Superior temporal gyrus (tissue), 1 donor: ENCODE results near the gene MID1.
"Not testable (repeated sequence)": the region's sequence is repeated elsewhere in the genome, so short reads cannot be mapped to it uniquely, and the experiment has no call there.

Source experiments
- DNase-seq: peaks from one replicate; pipeline ENCODE4 v3.0.0-alpha.2; 2016; ENCODE audit errors: extremely low spot score

The MID1 gene

GRCh38 chrX:10617999-10618351, 2.4 kb downstream of the MID1 start:
- no peak for DNase-seq

- no peak for DNase-seq
These were observed 3.0 kb downstream of the MID1 start for GRCh38 chrX:10617186-10617998.

- DNase-seq: peak; percentile 69
These were observed 4.2 kb downstream of the MID1 start for GRCh38 chrX:10615931-10616774.

GRCh38 chrX:10612215-10612614, 8.2 kb downstream of the MID1 start:
- DNase-seq: no peak

GRCh38 chrX:10611441-10612090, 8.8 kb downstream of the MID1 start:
- no peak for DNase-seq

- no peak for DNase-seq
These were observed 12.3 kb downstream of the MID1 start for GRCh38 chrX:10608099-10608498.

- no peak for DNase-seq
These were observed 13.2 kb downstream of the MID1 start for GRCh38 chrX:10607233-10607632.

GRCh38 chrX:10603612-10604011, 16.8 kb downstream of the MID1 start:
- no peak for DNase-seq

- DNase-seq: no peak
These were observed 17.7 kb downstream of the MID1 start for GRCh38 chrX:10602646-10603045.

GRCh38 chrX:10600479-10600878, 19.9 kb downstream of the MID1 start:
- no peak for DNase-seq

- DNase-seq: no peak
These were observed 21.8 kb downstream of the MID1 start for GRCh38 chrX:10598540-10598939.

- peak; percentile 45 for DNase-seq
These were observed 22.5 kb downstream of the MID1 start for GRCh38 chrX:10597871-10598270.

- DNase-seq: no peak
These were observed 28.7 kb downstream of the MID1 start for GRCh38 chrX:10591363-10592335.

- DNase-seq: not testable (repeated sequence)
These were observed 30.6 kb downstream of the MID1 start for GRCh38 chrX:10589787-10590186.

GRCh38 chrX:10589098-10589497, 31.3 kb downstream of the MID1 start:
- no peak for DNase-seq

GRCh38 chrX:10584882-10585281, 35.5 kb downstream of the MID1 start:
- not testable (repeated sequence) for DNase-seq

- no peak for DNase-seq
These were observed 37.4 kb downstream of the MID1 start for GRCh38 chrX:10582945-10583344.

- DNase-seq: no peak
These were observed 38.1 kb downstream of the MID1 start for GRCh38 chrX:10582215-10582733.

GRCh38 chrX:10579112-10580011, 41.0 kb downstream of the MID1 start:
- DNase-seq: no peak

- DNase-seq: no peak
These were observed 41.9 kb downstream of the MID1 start for GRCh38 chrX:10578527-10578926.
